Common myeloid progenitor, CD34-positive (primary cell): ENCODE data around the gene SNCAIP.

Experiments used
- CTCF ChIA-PET: fragments of 350-600 bp; sonication (Branson Sonifier 250); formaldehyde crosslinking; loops from one replicate; lab custom pipeline; 2021; ENCODE audit warnings: antibody characterized with exemption; lab: Charles Lee
- POLR2A ChIA-PET: fragments of 350-600 bp; sonication (Branson Sonifier 250); formaldehyde crosslinking; loops from one replicate; lab custom pipeline; 2021; ENCODE audit warnings: antibody characterized with exemption; lab: Charles Lee
- DNase-seq, 3 donors: peaks; one replicate each; pipeline versions ENCODE4 v3.0.0 to v3.0.0-alpha.2; 2013
- H3K27ac ChIP-seq, 2 experiments: 1 replicate in 1 of 2; 2 replicates in 1 of 2; pipeline ENCODE4 v1.7.0; 2013; ENCODE audit warnings: inconsistent platforms in 2 of 2, low read length in 2 of 2, mild to moderate bottlenecking in 2 of 2, low read depth in 1 of 2, moderate library complexity in 1 of 2; ENCODE audit not compliant: severe bottlenecking in 2 of 2, insufficient read depth in 1 of 2, poor library complexity in 1 of 2
- H3K27me3 ChIP-seq, 5 experiments: replicated peaks in 2 of 5; 1 replicate in 3 of 5; 2 replicates in 2 of 5; pipeline versions ENCODE4 v1.6.1 to v1.7.0; 2013; ENCODE audit warnings: low read length in 4 of 5, mild to moderate bottlenecking in 2 of 5, moderate library complexity in 2 of 5, inconsistent platforms in 1 of 5; ENCODE audit not compliant: insufficient read depth in 5 of 5, control insufficient read depth in 4 of 5
- H3K36me3 ChIP-seq, 4 experiments: 1 replicate in 2 of 4; 2 replicates in 2 of 4; pipeline versions ENCODE4 v1.6.1 to v1.7.0; 2013; ENCODE audit warnings: low read length in 3 of 4, control low read depth in 1 of 4, mild to moderate bottlenecking in 1 of 4; ENCODE audit not compliant: control insufficient read depth in 4 of 4, insufficient read depth in 4 of 4
- H3K4me1 ChIP-seq, 4 experiments: 1 replicate in 3 of 4; 2 replicates in 1 of 4; pipeline versions ENCODE4 v1.6.1 to v1.7.1; 2013; ENCODE audit warnings: low read length in 3 of 4, mild to moderate bottlenecking in 3 of 4, control low read depth in 1 of 4, inconsistent platforms in 1 of 4, moderate library complexity in 1 of 4; ENCODE audit not compliant: control insufficient read depth in 4 of 4, insufficient read depth in 4 of 4; ENCODE audit errors: control extremely low read depth in 1 of 4
- H3K4me3 ChIP-seq, 7 experiments: 1 replicate in 4 of 7; 2 replicates in 3 of 7; pipeline versions ENCODE4 v1.5.1 to v1.7.0; 2013; ENCODE audit warnings: mild to moderate bottlenecking in 7 of 7, low read length in 6 of 7, moderate library complexity in 6 of 7, inconsistent platforms in 2 of 7, low read depth in 2 of 7, control low read depth in 1 of 7; ENCODE audit not compliant: insufficient read depth in 4 of 7, control insufficient read depth in 1 of 7; ENCODE audit errors: extremely low read depth in 1 of 7
- H3K9me3 ChIP-seq, 5 experiments: 1 replicate in 4 of 5; 2 replicates in 1 of 5; pipeline versions ENCODE4 v1.6.1 to v1.7.1; 2013; ENCODE audit warnings: low read length in 4 of 5, mild to moderate bottlenecking in 2 of 5, inconsistent platforms in 1 of 5, low read depth in 1 of 5, moderate library complexity in 1 of 5; ENCODE audit not compliant: control insufficient read depth in 4 of 5, insufficient read depth in 2 of 5; ENCODE audit errors: control extremely low read depth in 1 of 5
- WGBS: methylation state at CpG from one replicate; pipeline ENCODE4 v1.1.5; 2013; ENCODE audit not compliant: insufficient coverage; 5-methylcytosine and 5-hydroxymethylcytosine counted together

Gene SNCAIP

GRCh38 chr5:122287101-122287500 lies 24.9 kb upstream of the SNCAIP start:
- no peak overlapping the region for H3K27ac ChIP-seq
- no peaks in the 10 kb centered on the region for H3K36me3 ChIP-seq
- no peaks in the 10 kb centered on the region for H3K9me3 ChIP-seq
- no peak for DNase-seq
- H3K4me1 ChIP-seq, result no peaks in the 10 kb centered on the region
- peaks cover 0 to 2% (median 0%) of the 10 kb centered on the region in 5 experiments for H3K27me3 ChIP-seq
- no CpG with 5 or more reads among the region's 3 CpGs for WGBS
- POLR2A ChIA-PET, result no interaction called here
- CTCF ChIA-PET, result no interaction called here
- H3K4me3 ChIP-seq, result no peak overlapping the region

- 95% methylated on average over 7 of the region's 7 CpGs for WGBS
- no peaks in the 10 kb centered on the region for H3K4me1 ChIP-seq
- H3K4me3 ChIP-seq, result no peak overlapping the region
- POLR2A ChIA-PET, result no interaction called here
- no peak overlapping the region for H3K27ac ChIP-seq
- CTCF ChIA-PET, result no interaction called here
- H3K9me3 ChIP-seq, result no peaks in the 10 kb centered on the region
- peaks cover 0 to 8% (median 0%) of the 10 kb centered on the region in 5 experiments for H3K27me3 ChIP-seq
- no peak for DNase-seq
- H3K36me3 ChIP-seq, result no peaks in the 10 kb centered on the region
Observed at GRCh38 chr5:122291000-122291901, 20.8 kb upstream of the SNCAIP start.

- no peak overlapping the region for H3K27ac ChIP-seq
- no CpG with 5 or more reads among the region's 2 CpGs for WGBS
- ChIA-PET CTCF (no interaction called here), POLR2A (interaction anchor here (0.5 kb wide), 1 partner anchor 95 kb away, joined by 3 read pairs; no protein-coding TSS in a partner anchor)
- H3K4me1 ChIP-seq, result no peaks in the 10 kb centered on the region
- H3K9me3 ChIP-seq, result no peaks in the 10 kb centered on the region
- H3K36me3 ChIP-seq, result no peaks in the 10 kb centered on the region
- H3K27me3 ChIP-seq, result peaks cover 0 to 8% (median 0%) of the 10 kb centered on the region in 5 experiments
- no peak for DNase-seq
- H3K4me3 ChIP-seq, result no peak overlapping the region
Observed at GRCh38 chr5:122292332-122292731, 19.7 kb upstream of the SNCAIP start.

GRCh38 chr5:122295138-122295537 lies 16.9 kb upstream of the SNCAIP start:
- DNase-seq, result peak in 1 of 3 donors; percentile 27
- no CpG with 5 or more reads among the region's 2 CpGs for WGBS
- no peak overlapping the region for H3K27ac ChIP-seq
- CTCF ChIA-PET, result no interaction called here
- H3K4me1 ChIP-seq, result no peaks in the 10 kb centered on the region
- H3K9me3 ChIP-seq, result no peaks in the 10 kb centered on the region
- H3K4me3 ChIP-seq, result no peak overlapping the region
- H3K27me3 ChIP-seq, result peaks cover 0 to 8% (median 0%) of the 10 kb centered on the region in 5 experiments
- no peaks in the 10 kb centered on the region for H3K36me3 ChIP-seq
- POLR2A ChIA-PET, result no interaction called here

GRCh38 chr5:122296871-122297270 lies 15.2 kb upstream of the SNCAIP start:
- ChIA-PET CTCF (no interaction called here), POLR2A (no interaction called here)
- H3K27ac ChIP-seq, result no peak overlapping the region
- no peak overlapping the region for H3K4me3 ChIP-seq
- no peaks in the 10 kb centered on the region for H3K36me3 ChIP-seq
- H3K4me1 ChIP-seq, result no peaks in the 10 kb centered on the region
- peaks cover 0 to 8% (median 0%) of the 10 kb centered on the region in 5 experiments for H3K27me3 ChIP-seq
- 100% methylated on average over 1 of the region's 2 CpGs for WGBS
- no peaks in the 10 kb centered on the region for H3K9me3 ChIP-seq
- no peak for DNase-seq

GRCh38 chr5:122297587-122298298 lies 14.3 kb upstream of the SNCAIP start:
- POLR2A ChIA-PET, result no interaction called here
- no peak for DNase-seq

GRCh38 chr5:122300374-122300773 lies 11.7 kb upstream of the SNCAIP start:
- POLR2A ChIA-PET, result no interaction called here
- Histone ChIP-seq H3K9me3 (no peaks in the 10 kb centered on the region), H3K36me3 (no peaks in the 10 kb centered on the region), H3K27ac (no peak overlapping the region), H3K27me3 (peaks cover 0 to 6% (median 0%) of the 10 kb centered on the region in 5 experiments), H3K4me1 (no peaks in the 10 kb centered on the region), H3K4me3 (no peak overlapping the region)
- DNase-seq, result peak in 1 of 3 donors; percentile 2
- WGBS, result 100% methylated on average over 1 of the region's 1 CpG
- CTCF ChIA-PET, result no interaction called here

More at GRCh38 chr5:122297587-122298298, 14.3 kb upstream of the SNCAIP start:
- Histone ChIP-seq H3K36me3 (no peaks in the 10 kb centered on the region), H3K27me3 (peaks cover 0 to 5% (median 0%) of the 10 kb centered on the region in 5 experiments), H3K27ac (no peak overlapping the region), H3K4me3 (no peak overlapping the region), H3K4me1 (no peaks in the 10 kb centered on the region), H3K9me3 (no peaks in the 10 kb centered on the region)
- 100% methylated on average over 3 of the region's 6 CpGs for WGBS
- CTCF ChIA-PET, result no interaction called here
